HCT116 (cell line): Measurements from ENCODE around the gene CPSF4L. TPM values are rescaled to one million over a fixed set of nuclear protein-coding genes. Genes with fewer than 3 reads are reported as not detected.

ENCODE experiments used
- ATAC-seq: fragments of 200-7000 bp; cut with Tn5 transposase; 2 replicates; pipeline ENCODE4 v1.9.1; 2020; ENCODE audit warnings: mild to moderate bottlenecking, moderate library complexity
- BruUV-seq: library from RNA; stranded (reverse); fragments of 400-500 nt; replicated peaks from 2 replicates; lab custom pipeline; 2021; lab: Mats Ljungman, UMichigan
- CTCF ChIA-PET: fragments of 300-600 bp; sonication (Branson Sonifier 250); formaldehyde crosslinking; loops from one replicate; lab custom pipeline; 2021; ENCODE audit warnings: antibody characterized with exemption; lab: Charles Lee
- POLR2A ChIA-PET: fragments of 300-600, 350-600 bp; sonication (Branson Sonifier 250); formaldehyde crosslinking; loops from one replicate; lab custom pipeline; 2021; ENCODE audit warnings: antibody characterized with exemption; lab: Charles Lee
- RAD21 ChIA-PET, 2 experiments: fragments of 300-600 bp; sonication (Branson Sonifier 250); formaldehyde crosslinking; loops; one replicate each; lab custom pipeline; 2023; ENCODE audit warnings: low total read pairs in 2 of 2; ENCODE audit not compliant: uncharacterized antibody in 2 of 2, unreplicated experiment in 2 of 2, low non-redundant PET in 1 of 2; lab: Charles Lee
- DNase-seq: peaks from one replicate; pipeline ENCODE4 v3.0.0-alpha.2; 2010; ENCODE audit warnings: low read depth, low spot score
- H2AFZ ChIP-seq: fragments of 200-600 bp; shearing (Covaris generic), sonication (generic); 2 replicates; pipeline ENCODE4 v1.6.1; 2017; ENCODE audit warnings: low read depth, mixed run types, mixed read lengths, antibody characterized with exemption, low read length; ENCODE audit not compliant: poor library complexity, severe bottlenecking
- H3K27ac ChIP-seq: 2 replicates; pipeline ENCODE4 v1.5.1; 2012; ENCODE audit warnings: low read depth, low read length
- H3K27me3 ChIP-seq: fragments of 200-600 bp; sonication (generic); 2 replicates; pipeline ENCODE4 v1.6.1; 2016; ENCODE audit warnings: mixed run types, low read length, mixed read lengths; ENCODE audit not compliant: insufficient read depth
- H3K36me3 ChIP-seq, 2 experiments: fragments of 200-500 bp in 1 of 2; fragments of 200-600 bp in 1 of 2; sonication (Bioruptor generic) in 1 of 2; sonication (generic) in 1 of 2; 2 replicates each; pipeline versions ENCODE4 v1.5.1 to v1.6.1; 2014 to 2016; ENCODE audit warnings: low read length in 2 of 2, inconsistent platforms in 1 of 2, mixed read lengths in 1 of 2, mixed run types in 1 of 2; ENCODE audit not compliant: insufficient read depth in 2 of 2, control insufficient read depth in 1 of 2
- H3K4me1 ChIP-seq, 2 experiments: fragments of 200-600 bp in 1 of 2; sonication (generic) in 1 of 2; 2 replicates each; pipeline versions ENCODE4 v1.5.1 to v1.6.1; 2012 to 2017; ENCODE audit warnings: low read length in 2 of 2, inconsistent platforms in 1 of 2, mild to moderate bottlenecking in 1 of 2, mixed read lengths in 1 of 2, mixed run types in 1 of 2, moderate library complexity in 1 of 2; ENCODE audit not compliant: insufficient read depth in 2 of 2, control insufficient read depth in 1 of 2
- H3K4me2 ChIP-seq: fragments of 200-600 bp; sonication (generic); 2 replicates; pipeline ENCODE4 v1.6.1; 2017; ENCODE audit warnings: mixed run types, low read length, mixed read lengths
- H3K4me3 ChIP-seq, 2 experiments: fragments of 200-600 bp in 1 of 2; sonication (generic) in 1 of 2; replicated peaks in 1 of 2; 2 replicates each; pipeline ENCODE4 v1.5.1; 2011 to 2016; ENCODE audit warnings: low read length in 2 of 2, control low read depth in 1 of 2, low read depth in 1 of 2, mild to moderate bottlenecking in 1 of 2, mixed read lengths in 1 of 2, mixed run types in 1 of 2
- H3K79me2 ChIP-seq: fragments of 200-600 bp; sonication (generic); 2 replicates; pipeline ENCODE4 v1.6.1; 2017; ENCODE audit warnings: mild to moderate bottlenecking, mixed run types, low read length, moderate library complexity, mixed read lengths; ENCODE audit not compliant: insufficient read depth
- H3K9ac ChIP-seq: fragments of 200-600 bp; sonication (generic); 2 replicates; pipeline ENCODE4 v1.6.1; 2016; ENCODE audit warnings: low read length, mixed read lengths
- H3K9me2 ChIP-seq: fragments of 200-600 bp; sonication (generic), shearing (Covaris generic); 2 replicates; pipeline ENCODE4 v1.6.1; 2017; ENCODE audit warnings: mixed run types, mild to moderate bottlenecking, moderate library complexity; ENCODE audit not compliant: insufficient read depth
- H3K9me3 ChIP-seq, 2 experiments: fragments of 200-500 bp in 1 of 2; fragments of 200-600 bp in 1 of 2; sonication (Bioruptor generic) in 1 of 2; sonication (generic) in 1 of 2; 2 replicates each; pipeline ENCODE4 v1.6.1; 2014 to 2017; ENCODE audit warnings: low read length in 2 of 2, mixed read lengths in 2 of 2, inconsistent platforms in 1 of 2, low read depth in 1 of 2, mild to moderate bottlenecking in 1 of 2, mixed run types in 1 of 2, moderate library complexity in 1 of 2; ENCODE audit not compliant: control insufficient read depth in 1 of 2, insufficient read depth in 1 of 2
- H4K20me1 ChIP-seq: fragments of 200-600 bp; sonication (generic), shearing (Covaris generic); 2 replicates; pipeline ENCODE4 v1.6.1; 2017; ENCODE audit warnings: mixed run types, mild to moderate bottlenecking, moderate library complexity; ENCODE audit not compliant: insufficient read depth
- CBX3 ChIP-seq: IDR thresholded peaks from 2 replicates; pipeline ENCODE4 v1.6.1; 2012; ENCODE audit warnings: low read depth
- CTCF ChIP-seq, 3 experiments: fragments of 200-600 bp in 1 of 3; sonication (generic) in 1 of 3; IDR thresholded peaks in 2 of 3; conservative IDR thresholded peaks in 1 of 3; 2 replicates each; pipeline ENCODE4 v1.5.1; 2012 to 2017; ENCODE audit warnings: low read depth in 2 of 3, low read length in 2 of 3, antibody characterized with exemption in 1 of 3, borderline replicate concordance in 1 of 3, control low read depth in 1 of 3, mild to moderate bottlenecking in 1 of 3, mixed read lengths in 1 of 3, mixed run types in 1 of 3, moderate library complexity in 1 of 3; ENCODE audit not compliant: insufficient read depth in 1 of 3
- JUND ChIP-seq: IDR thresholded peaks from 2 replicates; pipeline ENCODE4 v1.6.1; 2012
- MAX ChIP-seq: IDR thresholded peaks from 2 replicates; pipeline ENCODE4 v1.6.1; 2012
- SP1 ChIP-seq: IDR thresholded peaks from 2 replicates; pipeline ENCODE4 v1.6.1; 2012; ENCODE audit warnings: low read depth
- ZFX ChIP-seq: fragments of 450-650 bp; IDR thresholded peaks from 2 replicates; pipeline ENCODE4 v1.6.1; 2017
- intact Hi-C: fragments of 100-400 bp; cut with micrococcal nuclease; formaldehyde crosslinking; loops from 2 replicates; pipeline ENCODE4 v1.10.0; 2022
- total RNA-seq: library from RNA; stranded (reverse); gene quantifications from one replicate; pipeline ENCODE4 v1.2.1, GENCODE V29; 2021; ENCODE audit not compliant: unreplicated experiment

The CPSF4L gene
- total RNA-seq, 1 experiment from 2014 or later, result not detected

- peak in 2 of 3 experiments; percentile 53; a peak in 4 of 6 replicates for TF ChIP-seq CTCF (IDR thresholded peaks at IDR 0.05 in 2 of 3, conservative IDR thresholded peaks at IDR 0.05 in 1 of 3; ENCODE audit: borderline replicate concordance in 1 of 3, insufficient read depth in 1 of 3, low read depth in 2 of 3, low read length in 2 of 3)
These were observed 43.5 kb upstream of the CPSF4L start (continued) for GRCh38 chr17:73304971-73305812.

- H3K4me2 ChIP-seq, result peak overlapping the region; percentile 83
- CTCF ChIA-PET, result no interaction called here
- peaks cover 96% of the 10 kb centered on the region for H3K79me2 ChIP-seq
These were observed 42.8 kb upstream of the CPSF4L start for GRCh38 chr17:73304438-73304837.

GRCh38 chr17:73302189-73302588, 40.5 kb upstream of the CPSF4L start:
- peaks cover 56 to 79% of the 10 kb centered on the region in 2 experiments for H3K4me1 ChIP-seq
- BruUV-seq, result no TSS peak
- no peak for TF ChIP-seq ZFX
- no peak for TF ChIP-seq MAX
- no peak for TF ChIP-seq CTCF (IDR thresholded peaks at IDR 0.05 in 2 of 3, conservative IDR thresholded peaks at IDR 0.05 in 1 of 3; ENCODE audit: borderline replicate concordance in 1 of 3, insufficient read depth in 1 of 3, low read depth in 2 of 3, low read length in 2 of 3)
- TF ChIP-seq CBX3, result no peak
- no peak for TF ChIP-seq SP1
- TF ChIP-seq JUND, result no peak

More at GRCh38 chr17:73304438-73304837, 42.8 kb upstream of the CPSF4L start:
- peak overlapping the region; percentile 70 for H3K27ac ChIP-seq
- RAD21 ChIA-PET, result no interaction called here
- no peaks in the 10 kb centered on the region for H3K27me3 ChIP-seq
- H3K9me3 ChIP-seq, result no peaks in the 10 kb centered on the region
- intact Hi-C loops, result no loop called here
- H3K4me3 ChIP-seq, result peak overlapping the region in 1 of 2 experiments; percentile 56; a peak in 2 of 4 replicates
- no peaks in the 10 kb centered on the region for H3K36me3 ChIP-seq
- H3K4me1 ChIP-seq, result peaks cover 71 to 93% of the 10 kb centered on the region in 2 experiments
- ATAC-seq (no peak), DNase-seq (no peak)
- H3K9me2 ChIP-seq, result no peaks in the 10 kb centered on the region
- H2AFZ ChIP-seq, result no peak overlapping the region
- no peak for TF ChIP-seq SP1
- H3K9ac ChIP-seq, result peak overlapping the region; percentile 66
- no peaks in the 10 kb centered on the region for H4K20me1 ChIP-seq
- BruUV-seq, result no TSS peak
- POLR2A ChIA-PET, result interaction anchor here (3.9 kb wide), 1 partner anchor 13 kb away, joined by 14 read pairs; no protein-coding TSS in a partner anchor

More at GRCh38 chr17:73302189-73302588, 40.5 kb upstream of the CPSF4L start:
- H3K79me2 ChIP-seq, result peaks cover 93% of the 10 kb centered on the region
- DNase-seq (no peak), ATAC-seq (no peak)
- ChIA-PET POLR2A (interaction anchor here (1.2 to 1.4 kb wide), 2 partner anchors 9 to 11 kb away, joined by 5 to 6 read pairs; no protein-coding TSS in a partner anchor), CTCF (interaction anchor here (1.1 kb wide), 1 partner anchor 9 kb away, joined by 6 read pairs; no protein-coding TSS in a partner anchor), RAD21 (no interaction called here)
- H3K4me3 ChIP-seq, result no peak overlapping the region
- no peak overlapping the region for H3K27ac ChIP-seq
- H3K9me3 ChIP-seq, result no peaks in the 10 kb centered on the region
- no peak overlapping the region for H3K9ac ChIP-seq
- H3K4me2 ChIP-seq, result no peak overlapping the region
- no peaks in the 10 kb centered on the region for H3K36me3 ChIP-seq
- H4K20me1 ChIP-seq, result no peaks in the 10 kb centered on the region
- intact Hi-C loops, result no loop called here
- no peaks in the 10 kb centered on the region for H3K9me2 ChIP-seq
- no peak overlapping the region for H2AFZ ChIP-seq
- H3K27me3 ChIP-seq, result no peaks in the 10 kb centered on the region
